Cardiac muscle cell (in vitro differentiated cells and primary cell): ENCODE measurements around the gene SYNRG. TPM values are rescaled to one million over a fixed set of nuclear protein-coding genes. Genes with fewer than 3 reads are reported as not detected.

ENCODE experiments used
- DNase-seq, 2 donors: peaks; one replicate each; pipeline versions ENCODE4 v3.0.0 to v3.0.0-alpha.2; 2010 to 2017; ENCODE audit warnings: low read depth in 1 of 2, low spot score in 1 of 2
- H3K27ac ChIP-seq: fragments of 200-600 bp; sonication (generic); 2 replicates; pipeline ENCODE4 v1.5.1; 2016
- H3K27me3 ChIP-seq: fragments of 200-600 bp; sonication (generic); 2 replicates; pipeline ENCODE4 v1.6.0; 2016; ENCODE audit warnings: control low read depth
- H3K36me3 ChIP-seq: fragments of 200-600 bp; sonication (generic); 2 replicates; pipeline ENCODE4 v1.5.1; 2016; ENCODE audit warnings: control low read depth
- H3K4me1 ChIP-seq: fragments of 200-600 bp; sonication (generic); 2 replicates; pipeline ENCODE4 v1.8.1; 2017; ENCODE audit warnings: low read depth, mild to moderate bottlenecking, mixed run types
- H3K4me3 ChIP-seq: fragments of 200-600 bp; sonication (generic); 2 replicates; pipeline ENCODE4 v1.5.1; 2016; ENCODE audit warnings: mild to moderate bottlenecking
- H3K9me3 ChIP-seq: fragments of 200-600 bp; sonication (generic); 2 replicates; pipeline ENCODE4 v1.5.1; 2017; ENCODE audit warnings: low read depth, mild to moderate bottlenecking, control low read depth
- polyA plus RNA-seq: library from polyadenylated mRNA; unstranded; fragments of >200 nt; fragmentation: Nextera tagmentation; extraction: Ambion mirVana; gene quantifications from 2 replicates; pipeline ENCODE4 v1.2.1, GENCODE V29; 2016
- total RNA-seq: library from RNA; depleted of rRNA; stranded (reverse); fragments of >200 nt; gene quantifications from 2 replicates; pipeline ENCODE4 v1.2.3, GENCODE V29; 2016
- TF ChIP-seq, protein P1 (sequence below): IDR thresholded peaks from 2 replicates; pipeline ENCODE4 v1.5.1; 2012; ENCODE audit warnings: low read depth, mild to moderate bottlenecking, low read length

The SYNRG gene
- total and polyA plus RNA-seq, 2 experiments from 2014 or later, result 13.7 to 26.1 TPM

DNA sequence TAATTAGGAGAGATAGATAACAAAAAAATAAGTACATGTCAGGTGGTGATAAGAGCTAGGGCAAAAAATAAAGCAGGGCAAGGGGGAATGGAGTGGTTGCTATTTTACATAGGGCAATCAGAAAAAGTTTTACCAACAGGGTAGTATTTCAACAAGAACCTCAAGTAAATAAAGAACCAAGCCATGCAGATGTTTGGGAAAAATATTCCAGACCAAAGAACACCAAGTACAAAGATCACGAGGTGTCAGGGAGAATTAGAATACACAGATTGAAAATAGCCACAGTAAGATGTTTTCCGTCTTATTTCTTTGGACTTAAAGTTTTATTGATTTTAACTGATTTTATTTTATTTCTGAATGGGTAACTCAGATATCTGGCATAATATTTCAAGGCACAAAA is 11.1 kb downstream of the SYNRG start:
- DNase-seq, result no peak
- TF ChIP-seq, protein P1, sequence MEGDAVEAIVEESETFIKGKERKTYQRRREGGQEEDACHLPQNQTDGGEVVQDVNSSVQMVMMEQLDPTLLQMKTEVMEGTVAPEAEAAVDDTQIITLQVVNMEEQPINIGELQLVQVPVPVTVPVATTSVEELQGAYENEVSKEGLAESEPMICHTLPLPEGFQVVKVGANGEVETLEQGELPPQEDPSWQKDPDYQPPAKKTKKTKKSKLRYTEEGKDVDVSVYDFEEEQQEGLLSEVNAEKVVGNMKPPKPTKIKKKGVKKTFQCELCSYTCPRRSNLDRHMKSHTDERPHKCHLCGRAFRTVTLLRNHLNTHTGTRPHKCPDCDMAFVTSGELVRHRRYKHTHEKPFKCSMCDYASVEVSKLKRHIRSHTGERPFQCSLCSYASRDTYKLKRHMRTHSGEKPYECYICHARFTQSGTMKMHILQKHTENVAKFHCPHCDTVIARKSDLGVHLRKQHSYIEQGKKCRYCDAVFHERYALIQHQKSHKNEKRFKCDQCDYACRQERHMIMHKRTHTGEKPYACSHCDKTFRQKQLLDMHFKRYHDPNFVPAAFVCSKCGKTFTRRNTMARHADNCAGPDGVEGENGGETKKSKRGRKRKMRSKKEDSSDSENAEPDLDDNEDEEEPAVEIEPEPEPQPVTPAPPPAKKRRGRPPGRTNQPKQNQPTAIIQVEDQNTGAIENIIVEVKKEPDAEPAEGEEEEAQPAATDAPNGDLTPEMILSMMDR, result no peak
- Histone ChIP-seq H3K9me3 (no peaks in the 10 kb centered on the region), H3K27me3 (no peaks in the 10 kb centered on the region), H3K4me1 (peaks cover 8% of the 10 kb centered on the region), H3K4me3 (no peak overlapping the region), H3K27ac (peak overlapping the region; percentile 76), H3K36me3 (peaks cover 23% of the 10 kb centered on the region)

DNA sequence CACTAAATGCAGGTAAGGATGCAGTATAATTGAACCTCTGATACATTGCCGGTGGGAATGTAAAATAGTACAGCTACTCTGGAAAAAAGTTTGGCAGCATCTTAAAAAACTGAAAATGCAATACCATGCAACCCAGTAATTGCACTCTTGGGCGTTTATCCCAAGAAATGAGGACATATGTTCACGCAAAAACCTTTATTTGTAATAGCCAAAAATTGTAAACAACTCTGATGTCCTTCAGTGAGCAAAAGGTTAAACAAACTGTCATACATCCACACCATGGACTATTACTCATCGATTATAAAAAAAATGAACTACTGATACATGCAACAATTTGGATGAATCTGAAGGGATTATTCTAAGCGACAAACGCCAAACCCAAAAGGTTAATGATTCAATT is 16.9 kb downstream of the SYNRG start:
- Histone ChIP-seq H3K4me3 (no peak overlapping the region), H3K4me1 (no peaks in the 10 kb centered on the region), H3K27me3 (no peaks in the 10 kb centered on the region), H3K27ac (no peak overlapping the region), H3K9me3 (no peaks in the 10 kb centered on the region), H3K36me3 (peaks cover 28% of the 10 kb centered on the region)
- TF ChIP-seq, protein P1, result no peak
- no peak for DNase-seq

DNA sequence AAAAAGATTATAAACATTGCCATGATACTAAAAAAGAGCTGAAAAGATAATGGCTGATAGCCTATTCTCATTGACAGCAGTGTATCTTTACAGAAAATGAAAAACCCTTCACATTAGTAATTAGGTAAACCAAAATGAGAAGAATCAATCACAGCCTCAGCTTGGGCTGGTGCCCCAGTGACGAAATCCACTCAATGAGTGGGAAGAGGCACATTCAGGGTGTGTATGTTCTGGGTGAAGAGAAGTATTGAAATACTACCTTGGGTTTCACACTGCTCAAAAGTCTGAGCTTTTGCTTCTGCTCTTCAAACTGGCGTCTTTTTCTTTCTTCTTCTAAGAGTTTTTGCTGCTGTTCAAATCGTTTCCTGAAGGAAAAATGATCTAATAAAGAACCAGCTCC is 24.2 kb downstream of the SYNRG start:
- no peak for DNase-seq
- Histone ChIP-seq H3K36me3 (peaks cover 49% of the 10 kb centered on the region), H3K27ac (no peak overlapping the region), H3K27me3 (no peaks in the 10 kb centered on the region), H3K4me1 (no peaks in the 10 kb centered on the region), H3K4me3 (no peak overlapping the region), H3K9me3 (no peaks in the 10 kb centered on the region)
- TF ChIP-seq, protein P1, result no peak

DNA sequence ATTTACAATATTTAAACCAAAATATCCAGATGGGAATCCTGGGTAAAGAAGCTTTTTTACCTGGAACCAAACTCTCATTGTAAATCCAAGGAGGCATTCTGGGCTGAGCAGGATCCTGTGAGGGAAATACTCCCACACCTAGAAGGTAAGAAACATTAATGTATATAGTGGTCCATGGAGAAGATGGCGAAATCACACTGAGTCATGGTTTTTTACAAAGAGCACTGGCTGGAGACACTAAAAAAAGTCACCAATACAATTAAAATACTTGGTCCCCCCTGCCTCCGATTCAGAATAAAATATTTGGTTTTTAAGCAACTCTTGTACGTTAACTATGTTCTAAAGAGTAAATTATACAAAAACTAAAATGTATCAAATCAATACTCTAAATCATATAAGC is 32.9 kb downstream of the SYNRG start:
- Histone ChIP-seq H3K4me1 (no peaks in the 10 kb centered on the region), H3K9me3 (no peaks in the 10 kb centered on the region), H3K27me3 (no peaks in the 10 kb centered on the region), H3K27ac (no peak overlapping the region), H3K36me3 (peaks cover 35% of the 10 kb centered on the region), H3K4me3 (no peak overlapping the region)
- DNase-seq, result peak in 1 of 2 donors; percentile 18
- TF ChIP-seq, protein P1, result no peak

DNA sequence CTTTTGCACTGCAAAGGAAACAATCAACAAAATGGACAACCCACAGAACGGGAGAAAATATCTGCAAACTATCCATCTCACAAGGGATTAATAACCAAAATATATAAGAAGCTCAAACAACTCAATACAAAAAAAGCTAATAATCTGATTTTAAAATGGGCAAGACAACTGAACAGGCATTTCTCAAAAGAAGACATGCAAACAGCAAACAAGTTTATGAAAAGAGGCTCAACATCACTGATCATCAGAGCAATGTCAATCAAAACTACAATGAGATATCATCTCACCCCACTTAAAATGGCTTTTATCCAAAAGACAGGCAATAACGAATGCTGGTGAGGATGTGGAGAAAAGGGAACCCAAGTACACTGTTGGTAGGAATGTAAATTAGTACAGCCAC is 34.8 kb downstream of the SYNRG start:
- DNase-seq, result no peak
- TF ChIP-seq, protein P1, result no peak
- H3K36me3 ChIP-seq, result peaks cover 40% of the 10 kb centered on the region

DNA sequence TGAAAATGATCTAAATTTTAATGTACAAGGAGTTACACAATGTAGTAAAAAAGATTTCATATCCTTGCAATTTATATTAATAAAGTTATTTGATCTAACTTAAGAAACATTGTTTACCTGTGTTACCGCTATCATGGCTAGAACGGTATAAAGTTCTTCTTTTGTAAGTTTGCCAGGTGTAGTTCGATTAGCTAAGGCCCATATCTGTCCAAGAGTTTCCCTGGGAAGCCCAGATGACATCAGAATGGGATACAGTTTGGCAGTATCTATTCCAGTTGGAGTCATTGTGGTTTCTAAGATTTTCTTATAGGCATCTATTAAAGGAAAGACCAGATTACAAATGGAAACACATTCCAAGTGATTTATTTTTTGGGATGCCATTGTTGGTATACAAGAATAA is 37.5 kb downstream of the SYNRG start:
- TF ChIP-seq, protein P1, result no peak
- Histone ChIP-seq H3K27ac (no peak overlapping the region), H3K27me3 (no peaks in the 10 kb centered on the region), H3K9me3 (no peaks in the 10 kb centered on the region), H3K4me1 (no peaks in the 10 kb centered on the region), H3K36me3 (peaks cover 51% of the 10 kb centered on the region), H3K4me3 (no peak overlapping the region)
- DNase-seq, result no peak

More for the DNA sequence above, 34.8 kb downstream of the SYNRG start:
- Histone ChIP-seq H3K4me1 (no peaks in the 10 kb centered on the region), H3K4me3 (no peak overlapping the region), H3K27me3 (no peaks in the 10 kb centered on the region), H3K27ac (no peak overlapping the region), H3K9me3 (no peaks in the 10 kb centered on the region)
